Activated T-helper 2 cell treated with anti-CD3 and anti-CD28 coated beads, Interferon-gamma antibody, Interleukin-2, Interleukin-4, amounts not matched to agents 10 μg/mL and 5 μg/mL and 100 μg/mL, durations not matched to agents 14 hours and 24 hours and 36 hours (primary cell): ENCODE results near the gene ETFB. TPM values are rescaled to one million over a fixed set of nuclear protein-coding genes. Genes with fewer than 3 reads are reported as not detected.
A peak's percentile ranks its signal among the peaks of the same experiment; 100 is the strongest.

Experiments
- DNase-seq: peaks from one replicate; pipeline ENCODE4 v3.0.0; 2021; ENCODE audit warnings: low spot score
- H3K27ac Mint-ChIP-seq: one replicate; pipeline ENCODE4 v1.8.0; 2021; ENCODE audit warnings: mixed read lengths
- H3K27me3 Mint-ChIP-seq: one replicate; pipeline ENCODE4 v1.8.0; 2021; ENCODE audit warnings: low read depth, mixed read lengths
- H3K36me3 Mint-ChIP-seq: one replicate; pipeline ENCODE4 v1.8.0; 2021; ENCODE audit warnings: low read depth, mixed read lengths
- H3K4me1 Mint-ChIP-seq: one replicate; pipeline ENCODE4 v1.8.0; 2021; ENCODE audit warnings: low read depth, mixed read lengths
- H3K4me3 Mint-ChIP-seq: one replicate; pipeline ENCODE4 v1.8.0; 2021; ENCODE audit warnings: low read depth, mild to moderate bottlenecking, moderate library complexity, mixed read lengths
- H3K9me3 Mint-ChIP-seq: one replicate; pipeline ENCODE4 v1.8.0; 2021; ENCODE audit warnings: mixed read lengths
- intact Hi-C: fragments of 100-400 bp; cut with micrococcal nuclease; formaldehyde crosslinking; loops from one replicate; pipeline ENCODE4 v1.15.1; 2023
- total RNA-seq: library from RNA; stranded (reverse); gene quantifications from 2 replicates; pipeline ENCODE4 v1.2.3, GENCODE V29; 2022

The ETFB gene
- total RNA-seq, 1 donor from 2014 or later, result 215 TPM

DNA sequence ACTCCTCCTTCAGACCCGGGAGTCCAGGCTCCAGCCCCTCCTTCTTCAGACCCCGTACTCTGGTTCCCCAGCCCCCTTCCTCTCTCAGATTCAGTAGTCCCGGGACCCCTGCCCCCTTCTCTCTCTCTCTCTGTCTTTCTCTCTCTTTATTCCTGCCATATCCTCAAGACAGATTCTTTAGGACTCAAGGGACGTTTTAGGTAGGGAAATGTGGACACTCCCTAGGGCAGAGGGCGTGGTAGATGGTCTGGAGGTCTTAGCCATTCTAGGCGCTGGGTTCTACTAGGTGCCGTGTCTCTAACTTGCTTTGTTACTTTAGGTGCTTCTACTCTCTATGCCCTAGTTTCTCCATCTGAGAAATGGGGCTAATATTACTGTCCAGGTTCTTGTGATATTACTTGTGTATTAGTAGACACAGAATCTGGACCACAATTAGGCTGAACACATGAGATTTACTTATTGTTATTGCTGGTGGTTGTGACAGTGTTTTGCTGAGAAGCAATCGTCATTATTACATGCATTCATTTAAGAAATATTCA lies 25.0 kb upstream of the ETFB start:
- intact Hi-C loops, result no loop called here
- peak overlapping the region; percentile 76 for H3K27ac Mint-ChIP-seq
- H3K9me3 Mint-ChIP-seq, result no peaks in the 10 kb centered on the region
- peaks cover 44% of the 10 kb centered on the region for H3K4me1 Mint-ChIP-seq
- no peak for DNase-seq
- no peaks in the 10 kb centered on the region for H3K36me3 Mint-ChIP-seq
- peak overlapping the region; percentile 30 for H3K4me3 Mint-ChIP-seq
- H3K27me3 Mint-ChIP-seq, result no peaks in the 10 kb centered on the region

GRCh38 chr19:51389143-51389542 lies 23.0 kb upstream of the ETFB start:
- H3K36me3 Mint-ChIP-seq, result no peaks in the 10 kb centered on the region
- no peak overlapping the region for H3K27ac Mint-ChIP-seq
- no peaks in the 10 kb centered on the region for H3K9me3 Mint-ChIP-seq
- H3K4me3 Mint-ChIP-seq, result no peak overlapping the region
- H3K27me3 Mint-ChIP-seq, result no peaks in the 10 kb centered on the region
- peaks cover 36% of the 10 kb centered on the region for H3K4me1 Mint-ChIP-seq
- intact Hi-C loops, result no loop called here
- DNase-seq, result no peak

DNA sequence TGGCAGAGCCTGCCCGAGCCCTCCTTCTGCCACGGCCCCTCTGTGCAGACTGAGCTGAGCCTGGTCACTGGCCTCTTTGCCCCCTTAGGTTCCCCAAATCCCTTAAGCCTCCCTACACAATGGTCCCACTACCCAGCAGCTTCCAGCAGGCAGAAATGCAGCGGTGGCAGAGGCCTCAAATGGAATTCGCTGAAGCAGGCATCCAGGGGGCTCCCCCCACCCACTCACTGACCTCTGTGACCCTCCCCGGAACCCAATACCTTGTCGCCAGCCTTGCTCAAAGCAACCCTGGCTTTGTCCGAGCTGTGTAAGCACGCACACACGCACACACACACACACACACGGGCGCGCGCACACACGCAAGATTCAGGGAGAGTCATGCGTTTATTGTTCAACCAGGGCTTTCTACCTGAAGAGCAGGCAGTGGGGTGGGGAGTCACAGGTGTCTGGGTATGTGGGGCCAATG lies 21.8 kb upstream of the ETFB start, which contains the start of gene LIM2:
Gene LIM2, minus strand, starts transcription at position 51 of the 466 bp plus-strand sequence. CDS start 531 bp downstream, outside the sequence.
- Mint-ChIP-seq H3K27ac (no peak within 1 kb of the TSS), H3K4me1 (peaks cover 28% of the 10 kb centered on the region), H3K4me3 (no peak within 1 kb of the TSS), H3K9me3 (no peaks in the 10 kb centered on the region), H3K36me3 (no peaks in the 10 kb centered on the region), H3K27me3 (no peaks in the 10 kb centered on the region)
- intact Hi-C loops, result no loop called here
- DNase-seq, result no peak

- Mint-ChIP-seq H3K9me3 (no peaks in the 10 kb centered on the region), H3K4me3 (no peak overlapping the region), H3K27me3 (no peaks in the 10 kb centered on the region), H3K36me3 (no peaks in the 10 kb centered on the region), H3K27ac (no peak overlapping the region), H3K4me1 (peaks cover 23% of the 10 kb centered on the region)
- intact Hi-C loops, result no loop called here
- no peak for DNase-seq
These were observed 20.8 kb upstream of the ETFB start for GRCh38 chr19:51386882-51387520.

GRCh38 chr19:51382004-51382403 lies 15.8 kb upstream of the ETFB start:
- Mint-ChIP-seq H3K36me3 (peaks cover 6% of the 10 kb centered on the region), H3K4me3 (no peak overlapping the region), H3K9me3 (no peaks in the 10 kb centered on the region), H3K4me1 (peaks cover 16% of the 10 kb centered on the region), H3K27me3 (no peaks in the 10 kb centered on the region), H3K27ac (no peak overlapping the region)
- DNase-seq, result no peak
- intact Hi-C loops, result no loop called here

DNA sequence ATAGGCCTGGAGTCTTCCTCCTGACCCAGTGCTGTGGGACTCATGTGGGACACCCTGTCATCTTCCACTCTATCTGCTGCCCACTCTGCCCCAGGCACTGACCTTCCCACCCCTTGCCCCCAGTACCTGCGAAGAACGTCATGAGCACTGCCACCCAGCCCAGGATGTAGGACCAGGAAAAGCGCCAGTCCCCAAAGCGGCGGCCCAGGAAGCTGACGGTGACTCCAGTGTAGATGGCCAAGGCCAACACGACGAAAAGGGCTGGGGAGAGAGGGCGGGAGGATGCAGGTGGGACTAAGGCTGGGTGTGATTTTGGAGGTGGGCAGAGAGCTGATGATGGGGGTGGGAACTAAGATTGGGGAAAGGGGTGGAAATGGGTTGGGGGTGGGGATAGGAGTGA lies 14.2 kb upstream of the ETFB start:
- Mint-ChIP-seq H3K4me3 (no peak overlapping the region), H3K36me3 (peaks cover 7% of the 10 kb centered on the region), H3K4me1 (peaks cover 29% of the 10 kb centered on the region), H3K27me3 (no peaks in the 10 kb centered on the region), H3K27ac (peak overlapping the region; percentile 4), H3K9me3 (no peaks in the 10 kb centered on the region)
- intact Hi-C loops, result no loop called here
- no peak for DNase-seq

- no peak for DNase-seq
- H3K4me3 Mint-ChIP-seq, result no peak overlapping the region
- peaks cover 15% of the 10 kb centered on the region for H3K36me3 Mint-ChIP-seq
- no peaks in the 10 kb centered on the region for H3K27me3 Mint-ChIP-seq
- intact Hi-C loops, result no loop called here
- H3K4me1 Mint-ChIP-seq, result peaks cover 55% of the 10 kb centered on the region
- H3K27ac Mint-ChIP-seq, result no peak overlapping the region
- H3K9me3 Mint-ChIP-seq, result no peaks in the 10 kb centered on the region
These were observed 11.2 kb upstream of the ETFB start for GRCh38 chr19:51377422-51377821.

DNA sequence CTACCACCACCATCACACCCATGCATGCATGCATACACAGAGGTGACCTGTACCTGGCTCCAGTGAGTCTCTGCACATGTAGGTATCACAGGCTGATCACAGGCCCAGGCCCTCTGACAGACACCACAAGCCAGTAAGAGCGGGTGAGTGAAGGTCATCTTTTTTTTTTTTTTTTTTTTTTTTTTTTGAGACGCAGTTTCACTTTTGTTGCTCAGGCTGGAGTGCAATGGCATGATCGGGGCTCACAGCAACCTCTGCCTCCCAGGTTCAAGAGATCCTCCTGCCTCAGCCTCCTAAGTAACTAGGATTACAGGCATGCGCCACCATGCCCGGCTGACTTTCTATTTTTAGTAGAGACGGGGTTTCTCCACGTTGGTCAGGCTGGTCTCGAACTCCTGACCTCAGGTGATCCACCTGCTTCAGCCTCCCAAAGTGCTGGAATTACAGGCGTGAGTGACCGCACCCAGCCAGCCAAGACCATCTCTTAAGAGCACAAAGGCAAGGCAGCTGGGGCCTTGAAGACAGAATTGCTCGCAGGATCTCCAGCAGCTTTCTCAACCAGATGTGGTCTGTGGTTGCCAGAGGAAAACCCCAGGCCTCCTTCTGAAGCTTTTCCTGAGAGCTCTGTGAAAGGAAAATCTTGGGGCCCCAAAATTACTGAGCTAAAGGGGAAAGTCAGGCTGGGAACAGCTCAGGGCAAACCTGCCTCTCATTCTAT lies 9.5 kb upstream of the ETFB start:
- Mint-ChIP-seq H3K4me1 (peaks cover 64% of the 10 kb centered on the region), H3K36me3 (peaks cover 25% of the 10 kb centered on the region), H3K9me3 (no peaks in the 10 kb centered on the region), H3K27ac (peak overlapping the region; percentile 94), H3K27me3 (no peaks in the 10 kb centered on the region), H3K4me3 (peak overlapping the region; percentile 83)
- no peak for DNase-seq
- intact Hi-C loops, result no loop called here

- no peaks in the 10 kb centered on the region for H3K27me3 Mint-ChIP-seq
- DNase-seq, result peak; percentile 72
- H3K9me3 Mint-ChIP-seq, result no peaks in the 10 kb centered on the region
- H3K27ac Mint-ChIP-seq, result peak within 1 kb of the TSS; percentile 94
- intact Hi-C loops, result loop anchor here (1.0 to 2.0 kb wide), 2 partner anchors 21 to 68 kb away; no protein-coding TSS in a partner anchor
- peaks cover 37% of the 10 kb centered on the region for H3K36me3 Mint-ChIP-seq
- H3K4me3 Mint-ChIP-seq, result peak within 1 kb of the TSS; percentile 84
- H3K4me1 Mint-ChIP-seq, result peaks cover 65% of the 10 kb centered on the region
These were observed 6.7 kb upstream of the ETFB start, which contains the start of gene NKG7 for GRCh38 chr19:51372649-51373504. NKG7 (minus strand) TSS chr19:51372654; CDS start chr19:51372535, 119 bp downstream.

DNA sequence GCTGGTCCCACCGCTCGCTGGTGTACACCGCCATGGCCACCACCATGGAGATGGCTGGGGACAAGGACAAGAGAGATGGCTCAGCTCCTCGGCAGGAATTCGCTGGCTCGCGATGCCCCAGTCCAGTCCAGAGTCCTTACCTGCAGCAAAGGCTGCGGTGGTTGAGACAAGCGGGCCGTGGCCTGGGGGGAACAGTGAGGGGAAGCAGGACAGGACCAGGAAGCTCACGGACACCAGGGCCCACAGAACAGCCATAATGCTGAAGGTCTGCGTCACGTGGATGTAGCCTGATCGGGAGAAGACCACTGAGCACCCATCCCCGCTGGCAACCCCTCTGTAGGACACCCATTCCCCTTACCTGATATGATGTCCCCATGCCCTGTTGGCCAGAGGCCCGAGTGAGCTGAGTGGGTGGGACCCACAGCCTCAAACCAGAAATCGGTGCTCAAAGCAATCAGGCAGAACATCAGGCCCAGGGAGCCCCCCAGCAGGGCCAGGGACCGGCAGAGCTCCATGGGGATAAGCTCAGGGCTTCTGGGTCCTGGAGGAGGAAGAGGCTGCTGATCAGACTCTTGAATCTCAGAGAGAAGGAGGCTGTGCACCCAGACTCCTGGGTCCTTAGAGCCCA lies 5.9 kb upstream of the ETFB start:
- intact Hi-C loops, result loop anchor here (2.0 kb wide), 1 partner anchor 69 kb away; no protein-coding TSS in a partner anchor
- no peaks in the 10 kb centered on the region for H3K27me3 Mint-ChIP-seq
- H3K4me3 Mint-ChIP-seq, result peak overlapping the region; percentile 84
- DNase-seq, result no peak
- H3K4me1 Mint-ChIP-seq, result peaks cover 65% of the 10 kb centered on the region
- peaks cover 37% of the 10 kb centered on the region for H3K36me3 Mint-ChIP-seq
- no peaks in the 10 kb centered on the region for H3K9me3 Mint-ChIP-seq
- peak overlapping the region; percentile 94 for H3K27ac Mint-ChIP-seq

- H3K4me1 Mint-ChIP-seq, result peaks cover 58% of the 10 kb centered on the region
- no peaks in the 10 kb centered on the region for H3K9me3 Mint-ChIP-seq
- H3K27ac Mint-ChIP-seq, result peak overlapping the region; percentile 94
- peak overlapping the region; percentile 84 for H3K4me3 Mint-ChIP-seq
- H3K36me3 Mint-ChIP-seq, result peaks cover 40% of the 10 kb centered on the region
- intact Hi-C loops, result no loop called here
- no peaks in the 10 kb centered on the region for H3K27me3 Mint-ChIP-seq
- DNase-seq, result no peak
These were observed 5.0 kb upstream of the ETFB start for GRCh38 chr19:51371186-51371690.

- Mint-ChIP-seq H3K9me3 (no peaks in the 10 kb centered on the region), H3K4me3 (peak overlapping the region; percentile 84), H3K4me1 (peaks cover 53% of the 10 kb centered on the region), H3K27me3 (no peaks in the 10 kb centered on the region), H3K27ac (peak overlapping the region; percentile 94), H3K36me3 (peaks cover 46% of the 10 kb centered on the region)
- intact Hi-C loops, result no loop called here
- no peak for DNase-seq
These were observed 4.0 kb upstream of the ETFB start for GRCh38 chr19:51370230-51370629.
